WERI-Rb-1 (cell line): ENCODE results near the gene OLFML2A.
"Not testable (repeated sequence)": the region's sequence is repeated elsewhere in the genome, so short reads cannot be mapped to it uniquely, and the experiment has no call there.

ENCODE experiments used
- DNase-seq: peaks from one replicate; pipeline ENCODE4 v3.0.0-alpha.2; 2020
- H3K27ac ChIP-seq: fragments of 250-450 bp; sonication (Bioruptor Pico); 2 replicates; pipeline ENCODE4 v1.5.1; 2020; ENCODE audit warnings: mild to moderate bottlenecking, moderate library complexity
- H3K27me3 ChIP-seq: fragments of 250-450 bp; sonication (Bioruptor Pico); 2 replicates; pipeline ENCODE4 v1.5.1; 2021; ENCODE audit warnings: mild to moderate bottlenecking, low read depth, moderate library complexity; ENCODE audit not compliant: insufficient read depth, severe bottlenecking
- H3K36me3 ChIP-seq: fragments of 250-450 bp; sonication (Bioruptor Pico); 2 replicates; pipeline ENCODE4 v1.5.1; 2020; ENCODE audit warnings: mild to moderate bottlenecking, moderate library complexity
- H3K4me3 ChIP-seq: 2 replicates; pipeline ENCODE4 v1.5.1; 2011; ENCODE audit warnings: low read depth, mild to moderate bottlenecking, control low read depth, low read length
- H3K9me3 ChIP-seq: fragments of 250-450 bp; sonication (Bioruptor Pico); 2 replicates; pipeline ENCODE4 v1.5.1; 2021; ENCODE audit warnings: mild to moderate bottlenecking, moderate library complexity; ENCODE audit not compliant: severe bottlenecking
- CTCF ChIP-seq: IDR thresholded peaks from 2 replicates; pipeline ENCODE4 v1.5.1; 2011; ENCODE audit warnings: low read depth, mild to moderate bottlenecking, control low read depth, inconsistent platforms, low read length

The OLFML2A gene

GRCh38 chr9:124776954-124777648 lies at the start of gene OLFML2A:
Gene OLFML2A (plus strand): TSS chr9:124777133. CDS start chr9:124777271, 138 bp downstream.
- Histone ChIP-seq H3K27ac (peak within 1 kb of the TSS; percentile 58), H3K36me3 (no peaks in the 10 kb centered on the region; the same call in 1 of the 2 replicates), H3K27me3 (no peaks in the 10 kb centered on the region), H3K4me3 (peak within 1 kb of the TSS; percentile 63), H3K9me3 (no peaks in the 10 kb centered on the region)
- TF ChIP-seq CTCF = peak; percentile 81
- peak; percentile 78 for DNase-seq

GRCh38 chr9:124730772-124731171 lies 46.2 kb upstream of the OLFML2A start:
- no peak overlapping the region for H3K4me3 ChIP-seq
- H3K9me3 ChIP-seq = no peaks in the 10 kb centered on the region
- no peak for TF ChIP-seq CTCF
- no peak overlapping the region for H3K27ac ChIP-seq
- DNase-seq = no peak
- peaks cover 50% of the 10 kb centered on the region for H3K36me3 ChIP-seq
- H3K27me3 ChIP-seq = no peaks in the 10 kb centered on the region

- Histone ChIP-seq H3K27me3 (no peaks in the 10 kb centered on the region), H3K4me3 (no peak overlapping the region), H3K27ac (no peak overlapping the region), H3K36me3 (peaks cover 50% of the 10 kb centered on the region), H3K9me3 (no peaks in the 10 kb centered on the region)
- no peak for TF ChIP-seq CTCF
- no peak for DNase-seq
Observed at GRCh38 chr9:124733964-124734740, 42.8 kb upstream of the OLFML2A start.

- H3K27me3 ChIP-seq, H3K9me3 ChIP-seq, DNase-seq, H3K4me3 ChIP-seq, H3K27ac ChIP-seq: not testable (repeated sequence)
- H3K36me3 ChIP-seq = peaks cover 47% of the 10 kb centered on the region
Observed at GRCh38 chr9:124734741-124735083, 42.2 kb upstream of the OLFML2A start.

GRCh38 chr9:124735121-124735520 lies 41.8 kb upstream of the OLFML2A start:
- Histone ChIP-seq H3K27ac (no peak overlapping the region), H3K4me3 (no peak overlapping the region), H3K27me3 (no peaks in the 10 kb centered on the region), H3K36me3 (peaks cover 48% of the 10 kb centered on the region), H3K9me3 (no peaks in the 10 kb centered on the region)
- no peak for TF ChIP-seq CTCF
- no peak for DNase-seq

- DNase-seq, H3K4me3 ChIP-seq, H3K27me3 ChIP-seq, H3K9me3 ChIP-seq, H3K27ac ChIP-seq: not testable (repeated sequence)
- peaks cover 32% of the 10 kb centered on the region for H3K36me3 ChIP-seq
Observed at GRCh38 chr9:124738075-124738474, 38.9 kb upstream of the OLFML2A start.
